Measurements from ENCODE around the gene SRSF4.

DNA sequence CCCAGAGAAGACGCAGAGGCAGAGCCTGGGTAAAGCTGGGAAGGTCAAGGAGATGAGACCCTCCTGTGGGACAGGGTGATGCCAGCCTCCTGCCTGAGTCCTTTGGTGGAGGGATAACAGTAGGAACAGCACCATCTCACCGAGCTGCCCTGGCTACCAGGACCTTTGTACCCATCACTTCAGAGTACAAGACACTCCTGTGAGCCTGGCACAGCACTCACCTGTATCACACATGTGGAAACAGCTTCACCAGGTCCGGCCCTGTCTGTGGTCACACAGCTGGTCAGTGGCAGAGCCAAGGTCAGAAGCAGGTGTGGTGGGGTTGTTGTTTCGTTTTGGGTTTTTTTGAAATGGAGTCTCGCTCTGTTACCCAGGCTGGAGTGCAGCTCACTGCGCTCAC, 53.0 kb downstream of the SRSF4 start:
- TF ChIP-seq EP300 (IDR thresholded peaks at IDR 0.05): no peak
- TF ChIP-seq, protein P1, sequence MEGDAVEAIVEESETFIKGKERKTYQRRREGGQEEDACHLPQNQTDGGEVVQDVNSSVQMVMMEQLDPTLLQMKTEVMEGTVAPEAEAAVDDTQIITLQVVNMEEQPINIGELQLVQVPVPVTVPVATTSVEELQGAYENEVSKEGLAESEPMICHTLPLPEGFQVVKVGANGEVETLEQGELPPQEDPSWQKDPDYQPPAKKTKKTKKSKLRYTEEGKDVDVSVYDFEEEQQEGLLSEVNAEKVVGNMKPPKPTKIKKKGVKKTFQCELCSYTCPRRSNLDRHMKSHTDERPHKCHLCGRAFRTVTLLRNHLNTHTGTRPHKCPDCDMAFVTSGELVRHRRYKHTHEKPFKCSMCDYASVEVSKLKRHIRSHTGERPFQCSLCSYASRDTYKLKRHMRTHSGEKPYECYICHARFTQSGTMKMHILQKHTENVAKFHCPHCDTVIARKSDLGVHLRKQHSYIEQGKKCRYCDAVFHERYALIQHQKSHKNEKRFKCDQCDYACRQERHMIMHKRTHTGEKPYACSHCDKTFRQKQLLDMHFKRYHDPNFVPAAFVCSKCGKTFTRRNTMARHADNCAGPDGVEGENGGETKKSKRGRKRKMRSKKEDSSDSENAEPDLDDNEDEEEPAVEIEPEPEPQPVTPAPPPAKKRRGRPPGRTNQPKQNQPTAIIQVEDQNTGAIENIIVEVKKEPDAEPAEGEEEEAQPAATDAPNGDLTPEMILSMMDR (IDR thresholded peaks at IDR 0.05): no peak

All from upper lobe of left lung (tissue), 4 donors.